ENCODE results near the gene THSD4. TPM values are rescaled to one million over a fixed set of nuclear protein-coding genes. Genes with fewer than 3 reads are reported as not detected.

Gene THSD4
- total RNA-seq, 2 donors from 2014 or later, result not detected

- peaks cover 9 to 11% of the 10 kb centered on the region in 2 donors for H3K27me3 Mint-ChIP-seq
- H3K4me3 Mint-ChIP-seq, result no peak overlapping the region
- H3K4me1 Mint-ChIP-seq (ENCODE audit: low read depth in 2 of 2), result no peaks in the 10 kb centered on the region
- DNase-seq (ENCODE audit: low spot score), result no peak
- H3K9me3 Mint-ChIP-seq, result no peaks in the 10 kb centered on the region
- ATAC-seq, result no peak
- H3K27ac Mint-ChIP-seq, result no peak overlapping the region
- H3K36me3 Mint-ChIP-seq, result no peaks in the 10 kb centered on the region
Measured at GRCh38 chr15:71444032-71444810, 328.9 kb downstream of the THSD4 start.

GRCh38 chr15:71444866-71445590 lies 329.8 kb downstream of the THSD4 start:
- H3K9me3 Mint-ChIP-seq, result no peaks in the 10 kb centered on the region
- ATAC-seq, result no peak
- H3K4me3 Mint-ChIP-seq, result no peak overlapping the region
- H3K27me3 Mint-ChIP-seq, result peaks cover 9 to 10% of the 10 kb centered on the region in 2 donors
- no peaks in the 10 kb centered on the region for H3K36me3 Mint-ChIP-seq
- no peaks in the 10 kb centered on the region for H3K4me1 Mint-ChIP-seq (ENCODE audit: low read depth in 2 of 2)
- H3K27ac Mint-ChIP-seq, result no peak overlapping the region
- DNase-seq (ENCODE audit: low spot score), result no peak

GRCh38 chr15:71447328-71448250 lies 332.3 kb downstream of the THSD4 start:
- H3K9me3 Mint-ChIP-seq, result no peaks in the 10 kb centered on the region
- DNase-seq (ENCODE audit: low spot score), result no peak
- H3K4me1 Mint-ChIP-seq (ENCODE audit: low read depth in 2 of 2), result no peaks in the 10 kb centered on the region
- H3K27ac Mint-ChIP-seq, result no peak overlapping the region
- peaks cover 0 to 2% of the 10 kb centered on the region in 2 donors for H3K27me3 Mint-ChIP-seq
- ATAC-seq, result no peak
- H3K4me3 Mint-ChIP-seq, result no peak overlapping the region
- H3K36me3 Mint-ChIP-seq, result no peaks in the 10 kb centered on the region

GRCh38 chr15:71448688-71449114 lies 333.4 kb downstream of the THSD4 start:
- H3K9me3 Mint-ChIP-seq, result no peaks in the 10 kb centered on the region
- no peak overlapping the region for H3K27ac Mint-ChIP-seq
- no peaks in the 10 kb centered on the region for H3K36me3 Mint-ChIP-seq
- DNase-seq (ENCODE audit: low spot score) (no peak), ATAC-seq (no peak)
- no peaks in the 10 kb centered on the region for H3K4me1 Mint-ChIP-seq (ENCODE audit: low read depth in 2 of 2)
- H3K4me3 Mint-ChIP-seq, result no peak overlapping the region
- H3K27me3 Mint-ChIP-seq, result peaks cover 0 to 5% of the 10 kb centered on the region in 2 donors

GRCh38 chr15:71449363-71449762 lies 334.1 kb downstream of the THSD4 start:
- Mint-ChIP-seq H3K36me3 (no peaks in the 10 kb centered on the region), H3K27ac (no peak overlapping the region), H3K9me3 (no peaks in the 10 kb centered on the region), H3K4me1 (ENCODE audit: low read depth in 2 of 2) (no peaks in the 10 kb centered on the region), H3K27me3 (peaks cover 1 to 5% of the 10 kb centered on the region in 2 donors), H3K4me3 (no peak overlapping the region)
- DNase-seq (ENCODE audit: low spot score), result no peak
- ATAC-seq, result no peak

- no peak for ATAC-seq
- no peaks in the 10 kb centered on the region for H3K9me3 Mint-ChIP-seq
- no peak for DNase-seq (ENCODE audit: low spot score)
- H3K27me3 Mint-ChIP-seq, result peaks cover 5 to 7% of the 10 kb centered on the region in 2 donors
- no peaks in the 10 kb centered on the region for H3K36me3 Mint-ChIP-seq
- H3K4me1 Mint-ChIP-seq (ENCODE audit: low read depth in 2 of 2), result no peaks in the 10 kb centered on the region
- no peak overlapping the region for H3K27ac Mint-ChIP-seq
- no peak overlapping the region for H3K4me3 Mint-ChIP-seq
Measured at GRCh38 chr15:71449956-71450355, 334.7 kb downstream of the THSD4 start.

GRCh38 chr15:71451130-71451529 lies 335.9 kb downstream of the THSD4 start:
- Mint-ChIP-seq H3K4me1 (ENCODE audit: low read depth in 2 of 2) (no peaks in the 10 kb centered on the region), H3K4me3 (no peak overlapping the region), H3K9me3 (no peaks in the 10 kb centered on the region), H3K27ac (no peak overlapping the region), H3K27me3 (peaks cover 8 to 9% of the 10 kb centered on the region in 2 donors), H3K36me3 (no peaks in the 10 kb centered on the region)
- DNase-seq (ENCODE audit: low spot score), result no peak
- ATAC-seq, result no peak

GRCh38 chr15:71452893-71453292 lies 337.6 kb downstream of the THSD4 start:
- Mint-ChIP-seq H3K4me3 (no peak overlapping the region), H3K27me3 (peaks cover 10 to 13% of the 10 kb centered on the region in 2 donors), H3K9me3 (no peaks in the 10 kb centered on the region), H3K36me3 (no peaks in the 10 kb centered on the region), H3K27ac (no peak overlapping the region), H3K4me1 (ENCODE audit: low read depth in 2 of 2) (no peaks in the 10 kb centered on the region)
- ATAC-seq (no peak), DNase-seq (ENCODE audit: low spot score) (no peak)

- no peaks in the 10 kb centered on the region for H3K4me1 Mint-ChIP-seq (ENCODE audit: low read depth in 2 of 2)
- peaks cover 15 to 20% of the 10 kb centered on the region in 2 donors for H3K27me3 Mint-ChIP-seq
- H3K36me3 Mint-ChIP-seq, result no peaks in the 10 kb centered on the region
- DNase-seq (ENCODE audit: low spot score) (no peak), ATAC-seq (no peak)
- no peak overlapping the region for H3K4me3 Mint-ChIP-seq
- no peaks in the 10 kb centered on the region for H3K9me3 Mint-ChIP-seq
- no peak overlapping the region for H3K27ac Mint-ChIP-seq
Measured at GRCh38 chr15:71454462-71454996, 339.3 kb downstream of the THSD4 start.

GRCh38 chr15:71455107-71455506 lies 339.8 kb downstream of the THSD4 start:
- no peaks in the 10 kb centered on the region for H3K36me3 Mint-ChIP-seq
- DNase-seq (ENCODE audit: low spot score) (no peak), ATAC-seq (peak in 1 of 2 donors; percentile 9)
- no peaks in the 10 kb centered on the region for H3K9me3 Mint-ChIP-seq
- H3K4me1 Mint-ChIP-seq (ENCODE audit: low read depth in 2 of 2), result no peaks in the 10 kb centered on the region
- no peak overlapping the region for H3K27ac Mint-ChIP-seq
- no peak overlapping the region for H3K4me3 Mint-ChIP-seq
- H3K27me3 Mint-ChIP-seq, result peaks cover 15 to 20% of the 10 kb centered on the region in 2 donors

GRCh38 chr15:71455878-71456277 lies 340.6 kb downstream of the THSD4 start:
- H3K4me3 Mint-ChIP-seq, result no peak overlapping the region
- ATAC-seq, result no peak
- H3K9me3 Mint-ChIP-seq, result no peaks in the 10 kb centered on the region
- DNase-seq (ENCODE audit: low spot score), result no peak
- peaks cover 15 to 20% of the 10 kb centered on the region in 2 donors for H3K27me3 Mint-ChIP-seq
- H3K36me3 Mint-ChIP-seq, result no peaks in the 10 kb centered on the region
- no peak overlapping the region for H3K27ac Mint-ChIP-seq
- no peaks in the 10 kb centered on the region for H3K4me1 Mint-ChIP-seq (ENCODE audit: low read depth in 2 of 2)

GRCh38 chr15:71456362-71456761 lies 341.1 kb downstream of the THSD4 start:
- H3K27ac Mint-ChIP-seq, result no peak overlapping the region
- peaks cover 15 to 20% of the 10 kb centered on the region in 2 donors for H3K27me3 Mint-ChIP-seq
- H3K4me1 Mint-ChIP-seq (ENCODE audit: low read depth in 2 of 2), result no peaks in the 10 kb centered on the region
- no peak for DNase-seq (ENCODE audit: low spot score)
- no peak overlapping the region for H3K4me3 Mint-ChIP-seq
- no peak for ATAC-seq
- no peaks in the 10 kb centered on the region for H3K36me3 Mint-ChIP-seq
- H3K9me3 Mint-ChIP-seq, result no peaks in the 10 kb centered on the region

GRCh38 chr15:71456811-71457210 lies 341.5 kb downstream of the THSD4 start:
- no peak overlapping the region for H3K4me3 Mint-ChIP-seq
- DNase-seq (ENCODE audit: low spot score) (no peak), ATAC-seq (no peak)
- no peaks in the 10 kb centered on the region for H3K36me3 Mint-ChIP-seq
- no peaks in the 10 kb centered on the region for H3K4me1 Mint-ChIP-seq (ENCODE audit: low read depth in 2 of 2)
- peaks cover 15 to 20% of the 10 kb centered on the region in 2 donors for H3K27me3 Mint-ChIP-seq
- no peaks in the 10 kb centered on the region for H3K9me3 Mint-ChIP-seq
- no peak overlapping the region for H3K27ac Mint-ChIP-seq

Data from natural killer cell treated with Interleukin-12 subunit alpha and Interleukin-12 subunit beta and Interleukin-15 and Interleukin-18, amount 100 ng/mL, for 72 hours (primary cell).